Measurements from ENCODE around the gene LRP8. TPM values are rescaled to one million over a fixed set of nuclear protein-coding genes. Genes with fewer than 3 reads are reported as not detected.

Gene LRP8
- total RNA-seq, 1 donor from 2014 or later = 15.6 TPM

- peak overlapping the region; percentile 41 for H3K4me3 Mint-ChIP-seq
- no peak overlapping the region for H3K27ac Mint-ChIP-seq
- Histone ChIP-seq H3K4me3 (no peak overlapping the region), H4K20me1 (ENCODE audit: low read depth) (no peaks in the 10 kb centered on the region), H3K9me3 (ENCODE audit: low read depth) (no peaks in the 10 kb centered on the region), H3K36me3 (peaks cover 6% of the 10 kb centered on the region), H3K27ac (no peak overlapping the region), H3K9ac (no peak overlapping the region), H3K4me1 (peaks cover 10% of the 10 kb centered on the region), H2AFZ (replicated peaks) (no peak overlapping the region), H3F3A (ENCODE audit: low read depth) (peaks cover 12% of the 10 kb centered on the region), H3K4me2 (no peak overlapping the region), H3K27me3 (no peaks in the 10 kb centered on the region), H3K79me2 (ENCODE audit: low read depth) (peaks cover 16% of the 10 kb centered on the region)
- no peak for DNase-seq (ENCODE audit: low spot score)
- H3K4me1 Mint-ChIP-seq = peaks cover 23% of the 10 kb centered on the region
- H3K36me3 Mint-ChIP-seq = peaks cover 17% of the 10 kb centered on the region
- TF ChIP-seq CTCF (IDR thresholded peaks at IDR 0.05) = no peak
- no peak for TF ChIP-seq EZH2phosphoT487 (IDR thresholded peaks at IDR 0.05)
- no peak for TF ChIP-seq EZH2 (IDR thresholded peaks at IDR 0.05)
- no peaks in the 10 kb centered on the region for H3K27me3 Mint-ChIP-seq (ENCODE audit: insufficient read depth, low read depth)
- H3K9me3 Mint-ChIP-seq = no peaks in the 10 kb centered on the region
Observed at GRCh38 chr1:53218201-53218600, 109.7 kb downstream of the LRP8 start.

GRCh38 chr1:53214376-53214940, 113.4 kb downstream of the LRP8 start:
- Histone ChIP-seq H3K27me3 (no peaks in the 10 kb centered on the region), H3K4me2 (no peak overlapping the region), H4K20me1 (ENCODE audit: low read depth) (no peaks in the 10 kb centered on the region), H3K27ac (no peak overlapping the region), H3K4me1 (peaks cover 6% of the 10 kb centered on the region), H3K9me3 (ENCODE audit: low read depth) (no peaks in the 10 kb centered on the region), H3K9ac (no peak overlapping the region), H3K4me3 (no peak overlapping the region), H3K36me3 (peaks cover 8% of the 10 kb centered on the region), H3K79me2 (ENCODE audit: low read depth) (peaks cover 10% of the 10 kb centered on the region), H3F3A (ENCODE audit: low read depth) (peaks cover 6% of the 10 kb centered on the region), H2AFZ (replicated peaks) (no peak overlapping the region)
- Mint-ChIP-seq H3K9me3 (no peaks in the 10 kb centered on the region), H3K27me3 (ENCODE audit: insufficient read depth, low read depth) (peaks cover 2% of the 10 kb centered on the region), H3K36me3 (peaks cover 35% of the 10 kb centered on the region), H3K4me3 (no peak overlapping the region), H3K27ac (no peak overlapping the region), H3K4me1 (peaks cover 10% of the 10 kb centered on the region)
- TF ChIP-seq EZH2phosphoT487 (IDR thresholded peaks at IDR 0.05) (no peak), EZH2 (IDR thresholded peaks at IDR 0.05) (no peak), CTCF (IDR thresholded peaks at IDR 0.05) (no peak)
- DNase-seq (ENCODE audit: low spot score) = no peak

- no peaks in the 10 kb centered on the region for H3K4me1 Mint-ChIP-seq
- no peak overlapping the region for H3K27ac ChIP-seq
- no peak for DNase-seq (ENCODE audit: low spot score)
- H3K36me3 ChIP-seq = peaks cover 21% of the 10 kb centered on the region
- TF ChIP-seq EZH2phosphoT487 (IDR thresholded peaks at IDR 0.05) (no peak), EZH2 (IDR thresholded peaks at IDR 0.05) (no peak), CTCF (IDR thresholded peaks at IDR 0.05) (no peak)
- H3K4me3 Mint-ChIP-seq = no peak overlapping the region
- H3K9ac ChIP-seq = no peak overlapping the region
- no peaks in the 10 kb centered on the region for H3K27me3 ChIP-seq
- peaks cover 4% of the 10 kb centered on the region for H3K27me3 Mint-ChIP-seq (ENCODE audit: insufficient read depth, low read depth)
- H2AFZ ChIP-seq (replicated peaks) = no peak overlapping the region
- H3K4me3 ChIP-seq = no peak overlapping the region
- no peaks in the 10 kb centered on the region for H4K20me1 ChIP-seq (ENCODE audit: low read depth)
- H3K9me3 Mint-ChIP-seq = peaks cover 14% of the 10 kb centered on the region
- H3K36me3 Mint-ChIP-seq = peaks cover 49% of the 10 kb centered on the region
- H3K27ac Mint-ChIP-seq = no peak overlapping the region
- H3K9me3 ChIP-seq (ENCODE audit: low read depth) = peaks cover 8% of the 10 kb centered on the region
- no peaks in the 10 kb centered on the region for H3K4me1 ChIP-seq
- no peaks in the 10 kb centered on the region for H3K79me2 ChIP-seq (ENCODE audit: low read depth)
- no peak overlapping the region for H3K4me2 ChIP-seq
- H3F3A ChIP-seq (ENCODE audit: low read depth) = peaks cover 6% of the 10 kb centered on the region
Observed at GRCh38 chr1:53210954-53211353, 116.9 kb downstream of the LRP8 start.
